Natural killer cell (primary cell): ENCODE data around the gene HS6ST2. TPM values are rescaled to one million over a fixed set of nuclear protein-coding genes. Genes with fewer than 3 reads are reported as not detected.

Experiments
- ATAC-seq, 3 donors: fragments of 150-1000 bp in 2 of 3; fragments of 200-7000 bp in 1 of 3; cut with Tn5 transposase; 1 replicate in 1 of 3; 2 replicates in 2 of 3; pipeline ENCODE4 v1.10.0; 2021; ENCODE audit warnings: mild to moderate bottlenecking in 2 of 3, moderate library complexity in 2 of 3
- DNase-seq, 2 donors: peaks; one replicate each; pipeline versions ENCODE4 v3.0.0 to v3.0.0-alpha.2; 2013 to 2021; ENCODE audit warnings: mixed read lengths in 1 of 2
- H3K27ac ChIP-seq: one replicate; pipeline ENCODE4 v1.5.1; 2013; ENCODE audit warnings: mild to moderate bottlenecking, low read length
- H3K27me3 ChIP-seq: one replicate; pipeline ENCODE4 v1.6.1; 2013; ENCODE audit warnings: low read length; ENCODE audit not compliant: control insufficient read depth, insufficient read depth
- H3K36me3 ChIP-seq: one replicate; pipeline ENCODE4 v1.6.1; 2013; ENCODE audit warnings: low read length; ENCODE audit not compliant: control insufficient read depth, insufficient read depth
- H3K4me1 ChIP-seq: one replicate; pipeline ENCODE4 v1.6.1; 2013; ENCODE audit warnings: low read length; ENCODE audit not compliant: control insufficient read depth, insufficient read depth
- H3K4me3 ChIP-seq: one replicate; pipeline ENCODE4 v1.5.1; 2013; ENCODE audit warnings: low read length
- H3K9me3 ChIP-seq: one replicate; pipeline ENCODE4 v1.6.1; 2013; ENCODE audit warnings: low read length; ENCODE audit not compliant: control insufficient read depth, insufficient read depth
- H3K27ac Mint-ChIP-seq, 2 donors: one replicate each; pipeline ENCODE4 v1.8.0; 2022; ENCODE audit warnings: mild to moderate bottlenecking in 2 of 2, mixed read lengths in 2 of 2, moderate library complexity in 1 of 2
- H3K27me3 Mint-ChIP-seq, 2 donors: one replicate each; pipeline ENCODE4 v1.8.0; 2022; ENCODE audit warnings: low read depth in 2 of 2, mixed read lengths in 2 of 2
- H3K36me3 Mint-ChIP-seq: one replicate; pipeline ENCODE4 v1.8.0; 2022; ENCODE audit warnings: mixed read lengths
- H3K4me1 Mint-ChIP-seq, 2 donors: one replicate each; pipeline ENCODE4 v1.8.0; 2022; ENCODE audit warnings: mixed read lengths in 2 of 2
- H3K4me3 Mint-ChIP-seq: one replicate; pipeline ENCODE4 v1.8.0; 2022; ENCODE audit warnings: mild to moderate bottlenecking, moderate library complexity, mixed read lengths
- H3K9me3 Mint-ChIP-seq, 2 donors: one replicate each; pipeline ENCODE4 v1.8.0; 2022; ENCODE audit warnings: mixed read lengths in 2 of 2
- CTCF ChIP-seq: fragments of 200-600 bp; IDR thresholded peaks from one replicate; pipeline ENCODE4 v1.8.0; 2022; ENCODE audit warnings: antibody characterized with exemption
- WGBS: methylation state at CpG from one replicate; pipeline ENCODE4 v1.1.7; 2013; ENCODE audit warnings: missing lambda C conversion rate; ENCODE audit not compliant: insufficient coverage; 5-methylcytosine and 5-hydroxymethylcytosine counted together
- intact Hi-C: fragments of 100-400 bp; cut with micrococcal nuclease; formaldehyde crosslinking; loops from one replicate; pipeline ENCODE4 v1.14.2; 2022
- total RNA-seq, 4 donors: library from RNA; stranded (reverse); fragments of 120-200 nt in 1 of 4; gene quantifications; one replicate each; pipeline versions ENCODE4 v1.2.3 to v1.2.4, GENCODE V29; 2013 to 2022

The HS6ST2 gene
- total RNA-seq, 3 donors from 2014 or later (not counting 1 experiment from before 2014, with no cell fraction given): not detected

DNA sequence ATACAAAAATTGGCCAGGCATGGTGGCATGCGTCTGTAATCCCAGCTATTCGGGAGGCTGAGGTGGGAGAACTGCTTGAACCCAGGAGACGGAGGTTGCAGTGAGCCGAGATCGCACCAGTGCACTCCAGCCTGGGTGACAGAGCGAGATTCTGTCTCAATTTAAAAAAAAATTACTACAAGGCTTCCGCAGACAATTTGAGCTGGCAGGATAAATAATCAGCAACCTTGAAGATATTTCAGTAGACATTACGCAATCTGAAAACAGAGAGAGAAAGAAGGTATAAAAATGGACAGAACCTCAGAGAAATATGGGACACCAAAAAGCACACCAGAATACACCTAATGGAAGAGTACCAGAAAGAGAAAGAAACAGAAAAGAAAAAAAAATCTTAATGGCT lies 25.3 kb downstream of the HS6ST2 start:
- Mint-ChIP-seq H3K36me3 (no peaks in the 10 kb centered on the region), H3K4me3 (no peak overlapping the region), H3K9me3 (no peaks in the 10 kb centered on the region), H3K4me1 (no peaks in the 10 kb centered on the region), H3K27me3 (peaks cover 9 to 56% of the 10 kb centered on the region in 2 donors), H3K27ac (no peak overlapping the region)
- no peak for TF ChIP-seq CTCF
- ATAC-seq: no peak
- WGBS: 95% methylated on average over 5 of the region's 8 CpGs
- no peak for DNase-seq
- intact Hi-C loops: no loop called here
- Histone ChIP-seq H3K36me3 (no peaks in the 10 kb centered on the region), H3K9me3 (no peaks in the 10 kb centered on the region), H3K4me1 (no peaks in the 10 kb centered on the region), H3K27me3 (no peaks in the 10 kb centered on the region), H3K4me3 (no peak overlapping the region), H3K27ac (no peak overlapping the region)

DNA sequence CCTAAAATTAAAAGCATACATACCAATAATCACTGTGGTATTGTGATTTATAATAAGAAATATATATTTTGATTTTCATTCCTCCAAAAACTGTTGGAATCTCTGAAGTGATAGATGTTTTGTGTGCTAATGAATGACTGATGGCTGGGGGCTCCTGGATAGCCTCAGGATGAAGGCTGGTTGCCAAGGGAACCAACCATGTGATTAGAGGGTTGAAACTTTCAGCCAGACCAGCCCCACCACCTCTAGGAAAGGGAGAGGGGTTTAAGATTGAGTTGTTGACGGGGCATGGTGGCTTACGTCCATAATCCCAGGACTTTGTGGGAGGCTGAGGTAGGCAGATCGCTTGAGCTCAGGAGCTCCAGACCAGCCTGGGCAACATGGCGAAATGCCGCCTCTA lies 34.0 kb downstream of the HS6ST2 start:
- no peak overlapping the region for H3K27ac ChIP-seq
- Mint-ChIP-seq H3K4me3 (no peak overlapping the region), H3K36me3 (no peaks in the 10 kb centered on the region), H3K27ac (no peak overlapping the region), H3K27me3 (peaks cover 7 to 44% of the 10 kb centered on the region in 2 donors), H3K4me1 (no peaks in the 10 kb centered on the region), H3K9me3 (peaks cover 0 to 3% of the 10 kb centered on the region in 2 donors)
- no peak overlapping the region for H3K4me3 ChIP-seq
- 93% methylated on average over 5 of the region's 5 CpGs for WGBS
- intact Hi-C loops: no loop called here
- no peaks in the 10 kb centered on the region for H3K36me3 ChIP-seq
- no peak for TF ChIP-seq CTCF
- H3K27me3 ChIP-seq: no peaks in the 10 kb centered on the region
- ATAC-seq: no peak
- DNase-seq: no peak
- H3K4me1 ChIP-seq: no peaks in the 10 kb centered on the region
- H3K9me3 ChIP-seq: no peaks in the 10 kb centered on the region

DNA sequence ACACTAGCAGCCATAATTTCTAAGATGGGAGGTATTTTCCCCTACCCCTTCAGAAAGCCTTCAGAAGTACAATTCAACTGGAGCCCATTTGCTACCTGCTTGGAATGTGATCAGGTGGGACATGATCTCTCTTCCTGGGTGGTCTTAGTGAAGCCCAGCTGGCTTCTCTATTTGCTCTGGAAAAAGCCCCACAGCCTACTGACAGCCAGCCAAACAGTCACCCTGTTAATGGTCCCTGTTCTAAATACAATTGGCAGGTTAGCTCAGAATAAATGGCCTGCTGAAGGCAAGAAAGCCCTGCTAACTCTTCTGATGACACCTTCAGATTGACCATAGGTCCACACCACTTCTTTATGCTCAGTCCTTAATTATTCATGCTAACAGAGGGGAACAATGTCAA lies 39.9 kb downstream of the HS6ST2 start:
- Mint-ChIP-seq H3K27me3 (peaks cover 0 to 42% of the 10 kb centered on the region in 2 donors), H3K27ac (no peak overlapping the region), H3K9me3 (no peaks in the 10 kb centered on the region), H3K36me3 (no peaks in the 10 kb centered on the region), H3K4me1 (no peaks in the 10 kb centered on the region), H3K4me3 (no peak overlapping the region)
- no peaks in the 10 kb centered on the region for H3K36me3 ChIP-seq
- H3K4me1 ChIP-seq: no peaks in the 10 kb centered on the region
- DNase-seq: no peak
- intact Hi-C loops: no loop called here
- H3K27me3 ChIP-seq: no peaks in the 10 kb centered on the region
- H3K9me3 ChIP-seq: no peaks in the 10 kb centered on the region
- ATAC-seq: no peak
- H3K4me3 ChIP-seq: no peak overlapping the region
- TF ChIP-seq CTCF: no peak
- no peak overlapping the region for H3K27ac ChIP-seq

- Histone ChIP-seq H3K4me3 (no peak overlapping the region), H3K36me3 (no peaks in the 10 kb centered on the region), H3K9me3 (no peaks in the 10 kb centered on the region), H3K27ac (no peak overlapping the region), H3K4me1 (no peaks in the 10 kb centered on the region), H3K27me3 (no peaks in the 10 kb centered on the region)
- DNase-seq (no peak), ATAC-seq (no peak)
- 76% methylated on average over 3 of the region's 3 CpGs for WGBS
- no peaks in the 10 kb centered on the region for H3K9me3 Mint-ChIP-seq
- no peak overlapping the region for H3K4me3 Mint-ChIP-seq
- intact Hi-C loops: no loop called here
- TF ChIP-seq CTCF: no peak
- peaks cover 5 to 34% of the 10 kb centered on the region in 2 donors for H3K27me3 Mint-ChIP-seq
- H3K4me1 Mint-ChIP-seq: no peaks in the 10 kb centered on the region
- H3K36me3 Mint-ChIP-seq: no peaks in the 10 kb centered on the region
- H3K27ac Mint-ChIP-seq: no peak overlapping the region
Observed at GRCh38 chrX:132916349-132916748, 42.1 kb downstream of the HS6ST2 start.
